K562 (cell line): Measurements from ENCODE around the gene PSORS1C1. TPM values are rescaled to one million over a fixed set of nuclear protein-coding genes. Genes with fewer than 3 reads are reported as not detected.

Experiments
- ATAC-seq: fragments of 200-7000 bp; cut with Tn5 transposase; 3 replicates; pipeline ENCODE4 v1.9.1; 2020; ENCODE audit warnings: moderate library complexity
- BruUV-seq: library from RNA; stranded (reverse); fragments of 400-500 nt; replicated peaks from 2 replicates; lab custom pipeline; 2021; lab: Mats Ljungman, UMichigan
- CTCF ChIA-PET: fragments of 300-600 bp; formaldehyde crosslinking; extraction: SDS; loops from one replicate; lab custom pipeline; 2021; ENCODE audit warnings: low intra/inter-chr PET ratio; lab: Yijun Ruan, JAX
- POLR2A ChIA-PET: fragments of 300-600, 350-650 bp; sonication (Branson Sonifier 250); formaldehyde crosslinking; extraction: SDS; loops from one replicate; lab custom pipeline; 2021; ENCODE audit warnings: antibody characterized with exemption, inconsistent platforms; lab: Yijun Ruan, JAX
- DNase-seq, 4 experiments: peaks; one replicate each; pipeline versions ENCODE4 v3.0.0 to v3.0.0-alpha.2; 2011 to 2018; ENCODE audit warnings: low spot score in 3 of 4, mixed read lengths in 3 of 4; ENCODE audit errors: extremely low read depth in 1 of 4
- FAIRE-seq: peaks from 2 replicates; lab custom pipeline; 2011; peaks lifted over from hg19 to GRCh38; lab: Jason Lieb, UNC
- H2AFZ ChIP-seq: 2 replicates; pipeline ENCODE4 v1.6.0; 2011; ENCODE audit warnings: low read depth, low read length, control low read depth, inconsistent platforms
- H3K27ac ChIP-seq: fragments of 200-600 bp; 3 replicates; pipeline ENCODE4 v1.8.0; 2011; ENCODE audit warnings: low read depth, mild to moderate bottlenecking, control low read depth, inconsistent platforms, low read length, moderate library complexity, mixed read lengths; ENCODE audit errors: extremely low read depth
- H3K27me3 ChIP-seq, 2 experiments: fragments of 300-600 bp in 1 of 2; 2 replicates in 1 of 2; 3 replicates in 1 of 2; pipeline versions ENCODE4 v1.6.0 to v1.8.0; 2011; ENCODE audit warnings: inconsistent platforms in 2 of 2, low read length in 2 of 2, mild to moderate bottlenecking in 1 of 2, mixed read lengths in 1 of 2, moderate library complexity in 1 of 2; ENCODE audit not compliant: control insufficient read depth in 2 of 2, insufficient read depth in 2 of 2
- H3K36me3 ChIP-seq: fragments of 300-600 bp; 3 replicates; pipeline ENCODE4 v1.8.0; 2011; ENCODE audit warnings: mild to moderate bottlenecking, low read length, inconsistent platforms; ENCODE audit not compliant: control insufficient read depth, insufficient read depth
- H3K4me1 ChIP-seq, 2 experiments: fragments of 200-600 bp in 1 of 2; replicated peaks in 1 of 2; 2 replicates in 1 of 2; 3 replicates in 1 of 2; pipeline versions ENCODE4 v1.5.1 to v1.8.0; 2011; ENCODE audit warnings: inconsistent platforms in 2 of 2, low read length in 2 of 2, mild to moderate bottlenecking in 1 of 2, mixed read lengths in 1 of 2, moderate library complexity in 1 of 2; ENCODE audit not compliant: control insufficient read depth in 2 of 2, insufficient read depth in 2 of 2
- H3K4me2 ChIP-seq: 2 replicates; pipeline ENCODE4 v1.6.1; 2011; ENCODE audit warnings: low read length, control low read depth, inconsistent platforms, mixed read lengths; ENCODE audit not compliant: insufficient read depth
- H3K4me3 ChIP-seq: fragments of 200-600 bp; sonication (generic), shearing (Covaris generic); 2 replicates; pipeline ENCODE4 v1.5.1; 2016; ENCODE audit warnings: control low read depth, inconsistent platforms
- H3K79me2 ChIP-seq: fragments of 200-600 bp; 3 replicates; pipeline ENCODE4 v1.8.0; 2011; ENCODE audit warnings: low read length, inconsistent platforms; ENCODE audit not compliant: control insufficient read depth, insufficient read depth
- H3K9ac ChIP-seq, 2 experiments: 2 replicates each; pipeline versions ENCODE4 v1.6.0 to v1.6.1; 2011; ENCODE audit warnings: low read depth in 2 of 2, low read length in 2 of 2, control low read depth in 1 of 2, inconsistent platforms in 1 of 2, mild to moderate bottlenecking in 1 of 2, mixed read lengths in 1 of 2; ENCODE audit not compliant: insufficient read depth in 1 of 2
- H3K9me1 ChIP-seq: one replicate; pipeline ENCODE4 v1.6.0; 2011; ENCODE audit warnings: inconsistent platforms, mild to moderate bottlenecking, low read length, moderate library complexity; ENCODE audit not compliant: control insufficient read depth, insufficient read depth
- H3K9me3 ChIP-seq: replicated peaks from 2 replicates; pipeline ENCODE4 v1.5.1; 2011; ENCODE audit warnings: low read depth, low read length, inconsistent platforms; ENCODE audit not compliant: control insufficient read depth, insufficient read depth
- H4K20me1 ChIP-seq: replicated peaks from 2 replicates; pipeline ENCODE4 v1.6.1; 2011; ENCODE audit warnings: low read length, inconsistent platforms, mixed read lengths; ENCODE audit not compliant: control insufficient read depth, insufficient read depth
- JUNB ChIP-seq: fragments of 450-650 bp; formaldehyde crosslinking; conservative IDR thresholded peaks from 2 replicates; pipeline ENCODE4 v1.4.0; 2020; ENCODE audit warnings: mild to moderate bottlenecking
- TSC22D4 ChIP-seq: fragments of 450-650 bp; IDR thresholded peaks from 2 replicates; pipeline ENCODE4 v1.6.1; 2016; ENCODE audit warnings: missing genetic modification characterization, missing biosample characterization, control low read depth
- ZC3H4 ChIP-seq: sonication (generic); formaldehyde crosslinking; IDR thresholded peaks from 2 replicates; pipeline ENCODE4 v1.9.0; 2021; ENCODE audit warnings: missing genetic modification reagents, borderline replicate concordance
- ZNF3 ChIP-seq: fragments of 250-450 bp; sonication (Bioruptor Pico); IDR thresholded peaks from 2 replicates; pipeline ENCODE4 v1.5.0; 2021; ENCODE audit warnings: mild to moderate bottlenecking, moderate library complexity
- ZNF512 ChIP-seq: IDR thresholded peaks from 2 replicates; pipeline ENCODE4 v1.6.1; 2016; ENCODE audit warnings: missing genetic modification characterization, missing compliant biosample characterization
- WGBS: fragments of 100-300 bp; shearing (Covaris generic); methylation state at CpG from one replicate; pipeline ENCODE4 v1.1.6; 2016; ENCODE audit warnings: low coverage, mixed read lengths; ENCODE audit not compliant: insufficient coverage; ENCODE audit errors: missing lambda C conversion rate; 5-methylcytosine and 5-hydroxymethylcytosine counted together
- in situ Hi-C: fragments of 300-500 bp; cut with MboI; formaldehyde crosslinking; loops from 4 replicates; pipeline ENCODE4 v1.15.0; 2018; ENCODE audit warnings: inconsistent platforms, mixed read lengths
- intact Hi-C: fragments of 100-400 bp; cut with micrococcal nuclease; formaldehyde crosslinking; loops from 2 replicates; pipeline ENCODE4 v1.14.2; 2022
- polyA plus RNA-seq, 8 experiments: library from polyadenylated mRNA; depleted of rRNA in 4 of 8; stranded (reverse) in 5 of 8; unstranded in 3 of 8; fragments of >200 nt; fragmentation: Nextera tagmentation in 2 of 8; fragmentation: Illumina TruSeq in 1 of 8; extraction: Ambion mirVana in 2 of 8; extraction: Trizol in 1 of 8; gene quantifications; 2 replicates each; pipeline versions ENCODE4 v1.2.1 to v1.2.3, GENCODE V29; 2011 to 2014; ENCODE audit warnings: inconsistent platforms in 1 of 8, missing spikeins in 1 of 8
- total RNA-seq, 7 experiments: library from RNA; depleted of rRNA in 6 of 7; stranded (reverse); fragments of >200 nt in 6 of 7; fragmentation: Illumina TruSeq in 2 of 7; extraction: Trizol in 2 of 7; gene quantifications; 2 replicates each; pipeline versions ENCODE4 v1.2.1 to v1.2.3, GENCODE V29; 2011 to 2021; ENCODE audit warnings: low replicate concordance in 1 of 7
- TF ChIP-seq, protein P1 (sequence below), 3 experiments: IDR thresholded peaks in 2 of 3; conservative IDR thresholded peaks in 1 of 3; 2 replicates each; pipeline ENCODE4 v1.5.1; 2011 to 2012; ENCODE audit warnings: low read length in 3 of 3, mild to moderate bottlenecking in 3 of 3, control low read depth in 2 of 3, improper control_type of control experiment in 1 of 3, inconsistent platforms in 1 of 3, low read depth in 1 of 3, mixed read lengths in 1 of 3, moderate library complexity in 1 of 3; ENCODE audit not compliant: insufficient read depth in 2 of 3

PSORS1C1 gene
- total and polyA plus RNA-seq, 9 of the 15 experiments (the other 6 are each of a cell fraction or from before 2014, with no cell fraction given), result 0.11 TPM; not detected in 8

GRCh38 chr6:31094389-31094881 is 20.2 kb upstream of the PSORS1C1 start:
- intact Hi-C loops (no loop called here), in situ Hi-C loops (no loop called here)
- TF ChIP-seq, protein P1, sequence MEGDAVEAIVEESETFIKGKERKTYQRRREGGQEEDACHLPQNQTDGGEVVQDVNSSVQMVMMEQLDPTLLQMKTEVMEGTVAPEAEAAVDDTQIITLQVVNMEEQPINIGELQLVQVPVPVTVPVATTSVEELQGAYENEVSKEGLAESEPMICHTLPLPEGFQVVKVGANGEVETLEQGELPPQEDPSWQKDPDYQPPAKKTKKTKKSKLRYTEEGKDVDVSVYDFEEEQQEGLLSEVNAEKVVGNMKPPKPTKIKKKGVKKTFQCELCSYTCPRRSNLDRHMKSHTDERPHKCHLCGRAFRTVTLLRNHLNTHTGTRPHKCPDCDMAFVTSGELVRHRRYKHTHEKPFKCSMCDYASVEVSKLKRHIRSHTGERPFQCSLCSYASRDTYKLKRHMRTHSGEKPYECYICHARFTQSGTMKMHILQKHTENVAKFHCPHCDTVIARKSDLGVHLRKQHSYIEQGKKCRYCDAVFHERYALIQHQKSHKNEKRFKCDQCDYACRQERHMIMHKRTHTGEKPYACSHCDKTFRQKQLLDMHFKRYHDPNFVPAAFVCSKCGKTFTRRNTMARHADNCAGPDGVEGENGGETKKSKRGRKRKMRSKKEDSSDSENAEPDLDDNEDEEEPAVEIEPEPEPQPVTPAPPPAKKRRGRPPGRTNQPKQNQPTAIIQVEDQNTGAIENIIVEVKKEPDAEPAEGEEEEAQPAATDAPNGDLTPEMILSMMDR (IDR thresholded peaks at IDR 0.05 in 2 of 3, conservative IDR thresholded peaks at IDR 0.05 in 1 of 3; ENCODE audit: insufficient read depth in 2 of 3, low read depth in 1 of 3, low read length in 3 of 3), result no peak
- 0 out of 2 replicates have a peak, but pooled peaks have one; percentile 32 for TF ChIP-seq ZC3H4
- Histone ChIP-seq H2AFZ (no peak overlapping the region), H3K9me1 (no peaks in the 10 kb centered on the region), H3K27me3 (peaks cover 0 to 16% of the 10 kb centered on the region in 2 experiments; a peak in 2 of 5 replicates), H4K20me1 (no peaks in the 10 kb centered on the region), H3K79me2 (no peaks in the 10 kb centered on the region), H3K9ac (no peak overlapping the region), H3K4me2 (no peak overlapping the region), H3K9me3 (no peaks in the 10 kb centered on the region), H3K36me3 (no peaks in the 10 kb centered on the region), H3K4me1 (peaks cover 0 to 2% of the 10 kb centered on the region in 2 experiments; a peak in 3 of 5 replicates), H3K4me3 (no peak overlapping the region), H3K27ac (no peak overlapping the region)
- CTCF ChIA-PET, result no interaction called here
- 3% methylated on average over 3 of the region's 3 CpGs for WGBS
- no peak for FAIRE-seq
- no TSS peak for BruUV-seq
- no peak for DNase-seq
- POLR2A ChIA-PET, result interaction anchor here (0.7 to 1.2 kb wide), 3 partner anchors 18 to 414 kb away, joined by 3 to 4 read pairs (median 4); partner anchors contain the start of genes C6orf15 and PSORS1C1
- ATAC-seq, result no peak

DNA sequence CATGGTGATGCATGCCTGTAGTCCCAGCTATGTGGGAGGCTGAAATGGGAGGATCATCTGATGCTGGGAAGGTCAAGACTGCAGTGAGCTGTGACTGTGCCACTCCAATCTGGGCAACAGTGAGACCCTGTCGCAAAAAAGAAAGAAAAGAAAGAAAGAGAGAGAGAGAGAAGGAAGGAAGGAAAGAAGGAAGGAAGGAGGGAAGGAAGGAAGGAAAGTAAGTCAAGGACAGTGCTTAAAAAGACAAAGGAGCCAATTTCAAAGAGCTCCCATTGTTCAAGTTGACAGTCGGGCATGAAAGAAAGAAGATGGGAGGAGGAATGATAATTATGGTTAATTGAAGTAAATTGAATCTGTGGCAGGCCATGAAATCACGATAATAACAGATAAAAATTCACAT is 18.4 kb upstream of the PSORS1C1 start:
- Histone ChIP-seq H3K9ac (no peak overlapping the region), H3K4me1 (peaks cover 0 to 2% of the 10 kb centered on the region in 2 experiments; a peak in 3 of 5 replicates), H3K9me1 (no peaks in the 10 kb centered on the region), H3K4me3 (no peak overlapping the region), H3K27me3 (peaks cover 0 to 16% of the 10 kb centered on the region in 2 experiments; a peak in 1 of 5 replicates), H3K9me3 (no peaks in the 10 kb centered on the region), H3K27ac (no peak overlapping the region), H3K4me2 (no peak overlapping the region), H3K36me3 (no peaks in the 10 kb centered on the region), H4K20me1 (no peaks in the 10 kb centered on the region), H3K79me2 (no peaks in the 10 kb centered on the region), H2AFZ (no peak overlapping the region)
- no TSS peak for BruUV-seq
- intact Hi-C loops, result no loop called here
- no peak for DNase-seq
- in situ Hi-C loops, result no loop called here
- 0 out of 2 replicates have a peak, but pooled peaks have one; percentile 35 for TF ChIP-seq TSC22D4 (tag)
- TF ChIP-seq JUNB (CRISPR knock-in tag), result no peak
- no peak for TF ChIP-seq ZNF3 (CRISPR knock-in tag)
- TF ChIP-seq ZNF512 (tag), result peak; percentile 79
- WGBS, result 7% methylated on average over 3 of the region's 3 CpGs
- ATAC-seq, result no peak
- ChIA-PET CTCF (no interaction called here), POLR2A (no interaction called here)
- no peak for FAIRE-seq
